HG03521 (cell line): ENCODE measurements around the gene PLEKHG4B.
"Not testable (repeated sequence)": the region's sequence is repeated elsewhere in the genome, so short reads cannot be mapped to it uniquely, and the experiment has no call there.

Experiments used
- ATAC-seq: cut with Tn5 transposase; IDR thresholded peaks from one replicate; pipeline ENCODE4 v1.9.1; 2021; ENCODE audit warnings: mild to moderate bottlenecking, moderate library complexity; ENCODE audit not compliant: unreplicated experiment

Gene PLEKHG4B, protein sequence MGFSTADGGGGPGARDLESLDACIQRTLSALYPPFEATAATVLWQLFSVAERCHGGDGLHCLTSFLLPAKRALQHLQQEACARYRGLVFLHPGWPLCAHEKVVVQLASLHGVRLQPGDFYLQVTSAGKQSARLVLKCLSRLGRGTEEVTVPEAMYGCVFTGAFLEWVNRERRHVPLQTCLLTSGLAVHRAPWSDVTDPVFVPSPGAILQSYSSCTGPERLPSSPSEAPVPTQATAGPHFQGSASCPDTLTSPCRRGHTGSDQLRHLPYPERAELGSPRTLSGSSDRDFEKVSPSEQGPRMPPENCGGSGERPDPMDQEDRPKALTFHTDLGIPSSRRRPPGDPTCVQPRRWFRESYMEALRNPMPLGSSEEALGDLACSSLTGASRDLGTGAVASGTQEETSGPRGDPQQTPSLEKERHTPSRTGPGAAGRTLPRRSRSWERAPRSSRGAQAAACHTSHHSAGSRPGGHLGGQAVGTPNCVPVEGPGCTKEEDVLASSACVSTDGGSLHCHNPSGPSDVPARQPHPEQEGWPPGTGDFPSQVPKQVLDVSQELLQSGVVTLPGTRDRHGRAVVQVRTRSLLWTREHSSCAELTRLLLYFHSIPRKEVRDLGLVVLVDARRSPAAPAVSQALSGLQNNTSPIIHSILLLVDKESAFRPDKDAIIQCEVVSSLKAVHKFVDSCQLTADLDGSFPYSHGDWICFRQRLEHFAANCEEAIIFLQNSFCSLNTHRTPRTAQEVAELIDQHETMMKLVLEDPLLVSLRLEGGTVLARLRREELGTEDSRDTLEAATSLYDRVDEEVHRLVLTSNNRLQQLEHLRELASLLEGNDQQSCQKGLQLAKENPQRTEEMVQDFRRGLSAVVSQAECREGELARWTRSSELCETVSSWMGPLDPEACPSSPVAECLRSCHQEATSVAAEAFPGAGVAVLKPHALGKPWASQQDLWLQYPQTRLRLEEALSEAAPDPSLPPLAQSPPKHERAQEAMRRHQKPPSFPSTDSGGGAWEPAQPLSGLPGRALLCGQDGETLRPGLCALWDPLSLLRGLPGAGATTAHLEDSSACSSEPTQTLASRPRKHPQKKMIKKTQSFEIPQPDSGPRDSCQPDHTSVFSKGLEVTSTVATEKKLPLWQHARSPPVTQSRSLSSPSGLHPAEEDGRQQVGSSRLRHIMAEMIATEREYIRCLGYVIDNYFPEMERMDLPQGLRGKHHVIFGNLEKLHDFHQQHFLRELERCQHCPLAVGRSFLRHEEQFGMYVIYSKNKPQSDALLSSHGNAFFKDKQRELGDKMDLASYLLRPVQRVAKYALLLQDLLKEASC (N-terminal part only)

GRCh38 chr5:91556-92263, at the start of gene PLEKHG4B:
PLEKHG4B (plus strand) TSS chr5:92168; CDS start chr5:92232, 64 bp downstream.
- ATAC-seq = no peak

- ATAC-seq = no peak
Observed at GRCh38 chr5:42250-42649, 49.7 kb upstream of the PLEKHG4B start.

DNA sequence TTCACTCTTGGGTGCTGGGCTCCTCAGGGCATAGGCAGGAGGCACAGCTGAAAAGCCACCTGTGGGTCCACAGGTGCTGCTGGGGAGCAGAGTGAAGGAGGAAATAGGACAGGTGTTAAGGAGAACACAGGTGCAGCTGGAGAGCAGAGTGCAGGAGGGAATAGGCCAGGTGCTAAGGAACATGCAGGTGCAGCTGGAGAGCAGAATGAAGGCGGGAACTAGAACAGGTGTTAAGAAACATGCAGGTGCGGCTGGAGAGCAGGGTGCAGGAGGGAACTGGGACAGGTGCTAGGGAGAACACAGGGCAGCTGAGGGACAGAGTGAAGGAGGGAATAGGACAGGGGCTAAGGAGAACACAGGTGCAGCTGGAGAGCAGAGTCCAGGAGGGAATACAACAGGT, 43.8 kb upstream of the PLEKHG4B start:
- ATAC-seq = no peak

DNA sequence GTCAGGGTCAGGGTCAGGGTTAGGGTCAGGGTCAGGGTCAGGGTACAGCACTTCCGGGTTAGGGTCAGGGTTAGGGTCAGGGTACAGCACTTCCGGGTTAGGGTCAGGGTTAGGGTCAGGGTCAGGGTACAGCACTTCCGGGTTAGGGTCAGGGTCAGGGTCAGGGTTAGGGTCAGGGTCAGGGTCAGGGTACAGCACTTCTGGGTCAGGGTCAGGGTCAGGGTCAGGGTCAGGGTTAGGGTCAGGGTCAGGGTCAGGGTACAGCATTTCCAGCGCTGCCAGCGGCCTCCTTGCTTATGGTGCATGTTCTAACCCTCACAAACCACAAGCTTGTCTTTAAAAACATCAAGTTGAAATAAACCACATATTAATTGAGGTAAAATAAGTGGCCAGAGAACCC, 42.4 kb upstream of the PLEKHG4B start:
- not testable (repeated sequence) for ATAC-seq

DNA sequence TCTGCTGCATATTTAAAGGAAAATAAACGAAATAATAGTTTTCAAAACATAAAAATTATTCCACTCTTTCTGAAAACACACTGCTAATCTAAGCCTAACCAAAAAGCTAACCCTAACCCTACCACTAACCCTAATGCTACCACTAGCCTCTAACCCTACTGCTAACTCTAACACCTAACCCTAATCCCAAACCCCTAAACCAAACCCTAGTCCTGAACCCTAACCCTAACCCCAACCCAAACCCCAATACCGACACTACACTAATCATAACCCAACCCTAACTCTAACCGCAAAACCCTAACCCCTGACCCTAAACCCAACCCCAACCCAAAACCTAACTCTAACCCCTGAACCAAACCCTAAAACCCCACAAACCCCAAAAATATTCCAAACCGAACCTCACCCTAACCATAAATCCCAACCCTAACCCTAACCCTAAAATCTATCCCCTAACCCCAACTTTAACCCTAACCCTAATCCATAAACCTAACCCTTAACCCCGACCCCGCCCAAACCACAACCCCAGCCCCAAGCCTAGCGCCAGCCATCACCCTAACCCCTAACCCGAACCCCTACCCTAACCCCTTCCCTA, 41.9 kb upstream of the PLEKHG4B start:
- ATAC-seq = no peak

DNA sequence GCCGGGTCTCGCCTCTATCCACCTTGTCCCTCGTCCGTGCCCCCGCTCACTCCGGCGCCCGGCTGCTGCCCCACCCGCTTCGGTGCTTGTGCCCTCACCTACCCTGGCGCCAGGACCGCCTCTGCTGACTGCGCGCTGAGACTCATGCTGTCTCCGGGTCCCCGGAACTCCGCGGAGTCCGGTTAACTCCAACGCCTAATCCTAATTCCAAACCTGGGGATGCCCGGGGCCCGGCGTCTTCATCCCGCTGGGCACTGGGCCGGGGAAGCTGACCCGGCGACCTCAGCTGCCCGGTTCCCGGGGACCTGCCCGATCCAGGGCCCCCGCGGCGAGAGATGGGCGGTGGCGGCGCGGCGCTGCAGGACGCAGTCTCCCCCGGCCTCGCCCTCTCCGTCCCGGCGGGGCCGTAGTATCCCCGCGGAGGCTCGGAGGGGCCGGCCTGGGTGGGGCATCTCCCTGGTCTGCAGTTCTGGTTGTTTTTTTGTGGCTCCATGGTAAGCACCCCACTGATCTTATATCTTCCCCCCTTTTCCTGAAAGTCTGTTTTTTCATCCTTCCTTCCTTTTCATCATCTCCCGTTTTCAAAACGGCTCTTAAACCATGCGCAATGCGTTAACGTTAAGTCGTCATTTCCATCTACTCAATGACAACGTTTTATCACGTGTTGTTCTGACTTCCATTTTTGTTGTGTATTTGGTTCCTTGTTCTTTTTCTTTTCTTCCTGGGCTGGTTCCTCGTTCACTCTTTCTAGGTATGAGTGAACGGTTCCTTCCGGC, 41.1 kb upstream of the PLEKHG4B start:
- ATAC-seq = no peak

DNA sequence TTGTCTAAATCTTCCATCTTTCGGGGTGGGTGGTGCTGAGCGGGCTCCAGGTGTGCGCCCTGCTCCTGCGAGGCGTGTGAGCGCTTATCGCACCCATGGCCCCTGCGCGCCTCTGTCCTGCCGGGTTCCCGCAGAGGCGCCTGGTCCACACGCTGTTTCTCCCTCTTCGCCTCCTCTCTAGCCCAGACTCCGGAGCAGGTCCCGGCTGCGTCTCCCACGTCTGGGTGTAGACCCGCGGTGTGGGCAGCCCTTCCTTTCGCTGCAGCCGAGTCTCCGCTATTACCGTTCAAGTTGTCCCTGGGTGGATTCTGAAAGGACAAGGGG, 40.5 kb upstream of the PLEKHG4B start:
- no peak for ATAC-seq

GRCh38 chr5:53381-54174, 38.4 kb upstream of the PLEKHG4B start:
- ATAC-seq = no peak

DNA sequence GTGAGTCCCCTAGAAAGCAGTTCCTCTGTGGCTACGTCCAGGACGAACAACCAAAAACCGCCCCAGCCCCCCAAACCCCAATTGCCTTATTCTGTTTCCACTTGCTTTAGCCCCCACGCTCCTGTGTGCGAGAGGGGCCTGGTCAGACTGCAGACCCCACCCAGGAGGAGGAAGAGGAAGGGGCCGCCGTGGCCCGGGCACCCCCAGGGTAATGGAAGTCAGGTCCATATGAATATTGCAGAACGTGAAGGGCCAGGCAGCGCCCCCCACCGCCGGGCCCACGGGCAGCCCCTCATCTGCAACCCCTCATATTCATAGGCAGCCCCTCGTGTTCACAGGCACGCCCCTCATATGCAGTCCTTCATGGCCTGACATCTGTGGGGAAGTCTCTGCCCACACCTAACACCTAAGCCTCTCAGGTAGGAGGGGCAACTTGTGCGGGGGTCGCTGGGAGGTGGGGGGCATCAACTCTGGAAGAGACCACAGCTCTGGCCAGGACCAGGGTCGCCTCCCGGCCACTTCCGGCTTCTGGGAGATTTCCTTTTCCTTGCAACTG, 37.7 kb upstream of the PLEKHG4B start:
- no peak for ATAC-seq

- ATAC-seq = no peak
Observed at GRCh38 chr5:54876-55569, 36.9 kb upstream of the PLEKHG4B start.

GRCh38 chr5:56561-57290, 35.2 kb upstream of the PLEKHG4B start:
- ATAC-seq = no peak

DNA sequence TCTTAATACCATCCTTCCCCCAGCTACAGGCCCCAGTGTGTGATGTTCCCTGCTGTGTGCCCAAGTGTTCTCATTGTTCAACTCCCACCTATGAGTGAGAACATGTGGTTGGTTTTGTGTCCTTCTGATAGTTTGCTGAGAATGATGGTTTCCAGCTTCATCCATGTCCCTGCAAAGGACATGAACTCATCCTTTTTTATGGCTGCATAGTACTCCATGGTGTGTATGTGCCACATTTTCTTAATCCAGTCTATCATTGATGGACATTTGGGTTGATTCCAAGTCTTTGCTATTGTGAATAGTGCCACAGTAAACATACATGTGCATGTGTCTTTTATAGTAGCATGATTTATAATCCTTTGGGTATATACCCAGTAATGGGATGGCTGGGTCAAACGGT, 31.7 kb upstream of the PLEKHG4B start:
- ATAC-seq = not testable (repeated sequence)

GRCh38 chr5:70440-70839, 21.5 kb upstream of the PLEKHG4B start:
- ATAC-seq = no peak

DNA sequence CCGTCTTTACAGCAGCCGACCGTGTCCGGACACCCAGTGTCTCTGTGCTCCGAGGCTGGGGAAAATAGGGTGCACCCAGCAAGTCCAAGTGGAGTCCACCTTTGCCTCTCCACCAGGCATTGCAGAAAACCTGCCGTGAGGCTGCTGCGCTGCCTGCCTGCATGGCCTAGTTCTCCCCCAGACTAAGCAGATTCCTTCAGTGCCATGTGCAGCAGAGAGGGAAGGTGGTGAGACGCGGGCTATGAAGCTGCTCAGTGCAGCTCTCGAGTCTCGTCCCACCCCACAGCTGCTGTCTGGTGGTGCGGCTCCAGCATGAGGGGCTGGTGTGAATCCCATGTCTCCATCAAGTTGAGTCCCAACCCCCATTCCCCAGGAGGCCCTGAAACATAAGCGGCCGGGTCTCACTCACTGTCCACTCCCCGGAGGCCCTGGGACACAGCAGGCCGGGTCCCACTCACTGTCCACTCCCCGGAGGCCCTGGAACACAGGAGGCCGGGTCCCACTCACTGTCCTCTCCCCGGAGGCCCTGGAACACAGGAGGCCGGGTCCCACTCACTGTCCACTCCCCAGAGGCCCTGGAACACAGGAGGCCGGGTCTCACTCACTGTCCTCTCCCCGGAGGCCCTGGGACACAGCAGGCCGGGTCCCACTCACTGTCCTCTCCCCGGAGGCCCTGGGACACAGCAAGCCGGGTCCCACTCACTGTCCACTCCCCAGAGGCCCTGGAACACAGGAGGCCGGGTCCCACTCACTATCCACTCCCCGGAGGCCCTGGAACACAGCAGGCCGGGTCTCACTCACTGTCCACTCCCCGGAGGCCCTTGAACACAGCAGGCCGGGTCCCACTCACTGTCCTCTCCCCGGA, 19.4 kb upstream of the PLEKHG4B start:
- not testable (repeated sequence) for ATAC-seq

- ATAC-seq = not testable (repeated sequence)
Observed at GRCh38 chr5:73181-73447, 18.9 kb upstream of the PLEKHG4B start.

- no peak for ATAC-seq
Observed at GRCh38 chr5:73768-74502, 18.0 kb upstream of the PLEKHG4B start.
